Rectal smooth muscle tissue (tissue), 1 donor: ENCODE measurements around the gene SUGCT.

ENCODE experiments used
- H3K27ac ChIP-seq: one replicate; pipeline ENCODE4 v1.7.0; 2013; ENCODE audit warnings: low read depth, low read length, inconsistent platforms
- H3K27me3 ChIP-seq: one replicate; pipeline ENCODE4 v1.7.0; 2013; ENCODE audit warnings: low read length; ENCODE audit not compliant: control insufficient read depth, insufficient read depth
- H3K36me3 ChIP-seq: one replicate; pipeline ENCODE4 v1.7.0; 2013; ENCODE audit warnings: low read length; ENCODE audit not compliant: control insufficient read depth, insufficient read depth
- H3K4me1 ChIP-seq: one replicate; pipeline ENCODE4 v1.7.0; 2013; ENCODE audit warnings: low read length; ENCODE audit not compliant: control insufficient read depth, insufficient read depth
- H3K4me3 ChIP-seq: one replicate; pipeline ENCODE4 v1.7.0; 2013; ENCODE audit warnings: low read length
- H3K9ac ChIP-seq: one replicate; pipeline ENCODE4 v1.7.0; 2013; ENCODE audit warnings: low read length

Gene SUGCT

DNA sequence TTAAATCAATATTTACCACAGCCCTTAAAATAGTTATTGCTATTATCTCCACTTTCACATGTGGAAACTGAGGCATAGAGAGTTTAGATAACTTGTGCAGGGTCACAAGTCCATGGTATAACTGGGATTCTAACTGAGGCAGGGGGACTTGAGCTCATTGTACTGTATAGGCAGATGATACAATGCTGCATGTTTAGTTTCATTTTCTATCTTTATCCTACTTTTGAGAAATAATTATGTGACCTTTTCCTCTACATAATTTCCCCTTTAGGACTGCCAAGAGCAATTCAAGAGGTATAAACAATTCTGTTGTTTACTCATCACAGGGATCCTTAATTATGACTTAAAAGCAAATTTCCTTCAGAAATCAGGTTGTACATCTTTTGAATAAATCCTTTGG, 193.1 kb downstream of the SUGCT start:
- no peak overlapping the region for H3K9ac ChIP-seq
- no peaks in the 10 kb centered on the region for H3K4me1 ChIP-seq
- no peaks in the 10 kb centered on the region for H3K36me3 ChIP-seq

DNA sequence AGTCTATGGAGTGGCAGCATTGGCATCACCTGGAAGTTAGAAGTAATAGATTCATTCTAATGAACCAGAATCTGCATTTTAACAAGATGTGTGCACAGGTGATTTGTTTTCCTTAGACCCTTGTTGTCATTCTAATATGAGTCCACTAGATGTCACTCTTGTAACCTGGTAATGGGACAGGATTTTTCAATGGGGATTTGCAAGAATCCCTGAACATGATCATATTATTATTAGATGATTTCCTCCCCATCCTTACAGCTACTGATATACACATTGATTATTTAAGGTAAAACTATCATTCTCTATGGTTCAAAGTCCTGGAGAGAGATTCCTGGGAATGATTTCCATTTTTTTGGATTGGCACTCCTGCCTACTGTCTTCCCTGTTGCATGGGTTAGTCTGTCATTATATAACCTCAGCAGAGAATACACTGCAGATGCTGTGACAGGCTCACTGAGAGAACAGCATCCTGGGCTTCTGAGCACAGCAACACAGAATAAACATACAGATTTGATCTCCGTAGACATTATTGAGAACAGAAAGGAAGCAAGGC, 194.9 kb downstream of the SUGCT start:
- no peaks in the 10 kb centered on the region for H3K36me3 ChIP-seq
- no peak overlapping the region for H3K9ac ChIP-seq
- no peaks in the 10 kb centered on the region for H3K27me3 ChIP-seq
- no peak overlapping the region for H3K4me3 ChIP-seq
- no peak overlapping the region for H3K27ac ChIP-seq
- no peaks in the 10 kb centered on the region for H3K4me1 ChIP-seq

More for the DNA sequence above, 193.1 kb downstream of the SUGCT start:
- H3K4me3 ChIP-seq, result no peak overlapping the region
- H3K27me3 ChIP-seq, result no peaks in the 10 kb centered on the region
- no peak overlapping the region for H3K27ac ChIP-seq

DNA sequence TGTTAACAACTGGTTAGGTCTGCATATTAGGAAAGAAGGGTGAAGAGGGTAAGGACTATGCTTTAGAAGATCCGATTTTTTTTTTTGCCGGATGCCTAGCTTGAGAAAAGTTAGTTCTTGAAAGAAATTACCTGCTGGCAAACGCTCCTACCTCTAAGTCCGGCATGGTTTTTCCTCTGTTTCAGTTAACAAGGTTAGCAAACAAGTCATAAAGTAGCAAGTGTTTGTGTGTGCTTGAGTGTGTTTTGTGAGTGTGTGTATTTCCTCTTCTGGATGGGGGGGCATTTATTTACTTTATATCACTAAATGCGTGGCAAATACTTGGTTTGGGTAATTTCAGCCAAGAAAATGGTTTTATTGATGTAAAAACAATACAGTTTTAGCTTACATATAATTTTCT, 195.6 kb downstream of the SUGCT start:
- no peaks in the 10 kb centered on the region for H3K27me3 ChIP-seq
- no peak overlapping the region for H3K9ac ChIP-seq
- no peak overlapping the region for H3K27ac ChIP-seq
- H3K4me1 ChIP-seq, result no peaks in the 10 kb centered on the region
- no peaks in the 10 kb centered on the region for H3K36me3 ChIP-seq
- no peak overlapping the region for H3K4me3 ChIP-seq

GRCh38 chr7:40331915-40332314, 197.1 kb downstream of the SUGCT start:
- Histone ChIP-seq H3K9ac (no peak overlapping the region), H3K36me3 (no peaks in the 10 kb centered on the region), H3K27ac (no peak overlapping the region), H3K27me3 (no peaks in the 10 kb centered on the region), H3K4me1 (no peaks in the 10 kb centered on the region), H3K4me3 (no peak overlapping the region)

- Histone ChIP-seq H3K4me1 (no peaks in the 10 kb centered on the region), H3K9ac (no peak overlapping the region), H3K27ac (no peak overlapping the region)
Measured at GRCh38 chr7:40332516-40332915, 197.7 kb downstream of the SUGCT start.

DNA sequence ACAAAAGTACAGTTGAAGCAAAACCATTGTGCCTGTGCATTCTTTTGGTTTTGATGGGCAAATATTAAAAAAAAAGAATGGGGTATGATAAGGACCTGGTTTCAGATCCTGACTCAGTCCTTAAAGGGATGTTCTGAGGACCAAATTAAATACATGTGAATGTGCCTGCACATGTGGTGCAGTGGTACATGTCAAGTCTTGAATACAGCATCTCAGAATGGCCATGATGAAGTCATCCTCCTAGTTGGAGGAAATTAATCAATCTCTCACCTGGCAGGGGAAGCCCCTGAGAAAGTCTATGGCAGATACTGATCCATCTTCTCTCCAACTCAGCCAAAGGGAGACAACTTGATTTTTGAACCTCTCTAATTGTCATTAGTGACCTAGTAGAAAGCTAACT, 207.0 kb downstream of the SUGCT start:
- Histone ChIP-seq H3K36me3 (no peaks in the 10 kb centered on the region), H3K9ac (no peak overlapping the region), H3K27me3 (no peaks in the 10 kb centered on the region), H3K27ac (no peak overlapping the region), H3K4me1 (no peaks in the 10 kb centered on the region), H3K4me3 (no peak overlapping the region)

More at GRCh38 chr7:40332516-40332915, 197.7 kb downstream of the SUGCT start:
- Histone ChIP-seq H3K4me3 (no peak overlapping the region), H3K27me3 (no peaks in the 10 kb centered on the region), H3K36me3 (no peaks in the 10 kb centered on the region)

DNA sequence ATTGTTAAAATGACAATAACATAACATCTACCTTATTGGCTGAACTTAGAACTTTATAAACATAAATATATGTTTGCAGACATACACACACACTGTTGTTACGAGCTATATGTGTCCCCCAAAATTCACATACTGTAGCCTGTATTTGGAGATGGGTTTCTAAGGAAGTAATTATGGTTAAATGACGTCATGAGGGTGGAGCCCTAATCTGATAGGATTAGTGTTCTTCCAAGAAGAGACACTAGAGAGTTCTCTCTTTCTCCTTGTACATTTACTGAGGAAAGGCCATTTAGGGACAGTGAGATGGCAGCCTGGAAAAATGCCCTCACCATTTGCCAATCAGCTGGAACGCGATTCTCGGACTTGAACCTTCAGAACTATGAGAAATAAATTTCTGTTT, 211.7 kb downstream of the SUGCT start:
- Histone ChIP-seq H3K4me3 (no peak overlapping the region), H3K36me3 (no peaks in the 10 kb centered on the region), H3K27ac (no peak overlapping the region), H3K4me1 (no peaks in the 10 kb centered on the region), H3K27me3 (no peaks in the 10 kb centered on the region), H3K9ac (no peak overlapping the region)

DNA sequence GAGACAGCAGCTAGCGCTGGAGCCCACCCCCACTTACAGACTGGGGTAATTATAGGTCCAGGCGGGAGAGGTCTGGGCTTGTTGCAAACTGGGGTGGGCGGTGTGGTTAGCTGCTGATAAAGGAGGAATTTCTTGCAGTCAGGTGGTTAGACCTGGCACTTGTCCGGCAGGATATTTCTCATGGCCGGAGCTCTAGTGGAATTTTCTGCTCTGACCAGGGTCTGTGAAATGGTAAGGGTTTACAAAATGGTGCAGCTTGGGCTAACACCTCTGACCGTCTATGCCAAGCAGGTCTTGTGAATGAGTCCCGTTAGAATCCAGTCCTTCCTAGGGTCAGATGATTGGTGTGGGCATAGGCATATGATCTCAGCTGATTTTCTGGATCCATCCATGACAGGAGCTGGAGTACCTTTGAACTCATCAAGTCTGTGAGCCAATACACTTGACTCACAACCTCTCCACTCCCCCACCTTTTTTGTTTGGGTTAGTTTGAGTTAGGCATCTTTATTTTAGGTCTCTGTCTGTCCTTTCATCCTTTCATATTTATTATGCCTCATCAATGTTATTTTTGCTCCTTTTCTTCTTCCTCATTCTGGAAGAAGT, 213.4 kb downstream of the SUGCT start:
- no peak overlapping the region for H3K27ac ChIP-seq
- H3K36me3 ChIP-seq, result no peaks in the 10 kb centered on the region
- no peak overlapping the region for H3K4me3 ChIP-seq
- no peaks in the 10 kb centered on the region for H3K27me3 ChIP-seq
- no peaks in the 10 kb centered on the region for H3K4me1 ChIP-seq
- H3K9ac ChIP-seq, result no peak overlapping the region

DNA sequence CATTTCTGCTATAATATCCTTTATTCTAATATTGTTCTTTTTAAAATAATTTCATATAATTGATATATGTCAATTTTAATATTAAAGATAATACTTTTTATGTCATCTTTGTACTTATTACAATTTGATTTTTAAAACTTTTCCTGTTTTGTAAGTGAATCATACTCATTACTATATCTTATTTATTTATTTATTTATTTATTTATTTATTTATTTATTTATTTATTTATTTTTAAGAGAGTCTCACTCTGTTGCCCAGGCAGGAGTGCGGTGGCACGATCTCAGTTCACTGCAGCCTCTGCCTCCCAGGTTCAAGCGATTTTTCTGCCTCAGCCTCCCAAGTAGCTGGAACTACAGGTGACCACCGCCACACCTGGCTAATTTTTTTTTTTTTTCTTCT, 215.3 kb downstream of the SUGCT start:
- H3K4me1 ChIP-seq, result no peaks in the 10 kb centered on the region
- no peaks in the 10 kb centered on the region for H3K27me3 ChIP-seq
- H3K27ac ChIP-seq, result no peak overlapping the region
- no peak overlapping the region for H3K4me3 ChIP-seq
- H3K9ac ChIP-seq, result no peak overlapping the region
- no peaks in the 10 kb centered on the region for H3K36me3 ChIP-seq

DNA sequence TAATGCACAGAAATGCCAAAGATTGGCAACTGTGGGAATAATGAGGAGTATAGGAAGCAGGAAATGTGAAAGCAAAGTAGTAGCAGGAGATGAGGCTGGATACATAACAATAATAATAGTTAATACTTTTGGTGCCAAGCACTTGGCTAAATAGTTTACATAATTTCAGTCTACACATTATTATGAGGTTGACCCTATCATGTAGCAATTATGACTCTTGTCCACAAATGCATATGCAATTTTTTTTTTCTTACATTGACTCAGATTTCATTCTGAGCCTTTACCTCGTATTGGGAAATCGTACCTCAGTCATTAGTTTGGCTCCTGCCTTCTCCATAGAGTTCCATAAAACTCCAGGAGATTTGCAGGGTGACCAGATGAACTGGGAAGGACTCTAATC, 219.9 kb downstream of the SUGCT start:
- Histone ChIP-seq H3K4me1 (no peaks in the 10 kb centered on the region), H3K36me3 (no peaks in the 10 kb centered on the region), H3K4me3 (no peak overlapping the region), H3K27me3 (no peaks in the 10 kb centered on the region), H3K9ac (no peak overlapping the region), H3K27ac (no peak overlapping the region)

- no peak overlapping the region for H3K9ac ChIP-seq
Measured at GRCh38 chr7:40356312-40356711, 221.5 kb downstream of the SUGCT start.

DNA sequence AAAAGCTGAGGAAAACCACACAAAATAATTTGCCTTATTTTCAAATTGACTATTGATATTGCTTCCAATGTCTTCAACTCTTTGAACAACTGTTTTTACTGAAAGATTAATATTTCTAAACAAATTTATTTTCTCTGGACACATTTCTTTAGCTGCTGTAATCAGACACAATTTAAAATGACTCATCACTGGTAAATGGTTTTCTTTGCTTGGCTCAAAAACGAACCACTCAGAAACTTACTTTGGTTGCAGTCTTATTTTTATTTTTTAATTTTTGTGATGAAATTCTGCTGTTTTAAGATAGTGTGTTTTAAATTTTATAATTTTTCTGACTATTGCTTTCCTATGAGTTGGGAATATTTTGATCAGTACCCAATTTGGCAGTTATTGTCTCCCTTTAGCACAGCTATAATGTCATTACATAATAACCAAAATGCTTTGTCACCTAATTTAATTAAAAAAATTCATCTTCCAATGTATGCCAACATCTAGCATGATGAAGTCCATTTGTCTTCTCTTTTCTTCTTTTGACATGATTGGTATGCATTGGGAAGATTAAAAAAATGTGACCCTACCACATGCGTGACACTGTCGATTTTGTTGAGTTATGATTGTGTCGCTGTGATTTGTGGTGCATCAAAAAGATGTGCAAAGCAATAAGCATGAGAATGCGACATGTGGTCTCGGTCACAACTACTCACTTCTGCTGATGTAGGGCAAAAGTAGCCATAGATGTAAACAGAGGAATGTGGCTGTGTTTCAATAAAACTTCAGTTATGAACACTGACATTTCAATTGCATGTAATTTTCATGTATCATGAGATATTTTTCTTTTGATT, 222.3 kb downstream of the SUGCT start:
- Histone ChIP-seq H3K4me1 (no peaks in the 10 kb centered on the region), H3K27me3 (no peaks in the 10 kb centered on the region), H3K4me3 (no peak overlapping the region), H3K27ac (no peak overlapping the region), H3K9ac (no peak overlapping the region), H3K36me3 (no peaks in the 10 kb centered on the region)

More at GRCh38 chr7:40356312-40356711, 221.5 kb downstream of the SUGCT start:
- Histone ChIP-seq H3K4me1 (no peaks in the 10 kb centered on the region), H3K27ac (no peak overlapping the region), H3K36me3 (no peaks in the 10 kb centered on the region), H3K4me3 (no peak overlapping the region), H3K27me3 (no peaks in the 10 kb centered on the region)
